Measurements from ENCODE around the gene GPR84. TPM values are rescaled to one million over a fixed set of nuclear protein-coding genes. Genes with fewer than 3 reads are reported as not detected.
A peak's percentile ranks its signal among the peaks of the same experiment; 100 is the strongest.

The GPR84 gene
- not detected for total RNA-seq

GRCh38 chr12:54364413-54364812 is at the start of gene GPR84:
Gene GPR84, minus strand, starts transcription at chr12:54364486. Its CDS starts 635 bp downstream, at chr12:54363851.
- peak in 1 of 4 donors; percentile 51 for DNase-seq
- TF ChIP-seq CTCF (IDR thresholded peaks at IDR 0.05) (no peak), POLR2A (IDR thresholded peaks at IDR 0.05) (no peak)
- Histone ChIP-seq H3K9me3 (no peaks in the 10 kb centered on the region), H3K27me3 (no peaks in the 10 kb centered on the region), H3K36me3 (replicated peaks in 1 of 2; ENCODE audit: insufficient read depth in 1 of 2, low read depth in 2 of 2) (no peaks in the 10 kb centered on the region), H3K4me1 (peaks cover 27% of the 10 kb centered on the region), H3K4me3 (no peak within 1 kb of the TSS), H3K27ac (no peak within 1 kb of the TSS)
- WGBS, 2 donors: 58 to 81% methylated on average over 4 of the region's 4 CpGs
- intact Hi-C loops (cut with DNase I): loop anchor here (5.0 to 10.0 kb wide), 3 partner anchors 72 to 140 kb away; no protein-coding TSS in a partner anchor
- no peak for ATAC-seq

- H3K9me3 ChIP-seq: no peaks in the 10 kb centered on the region
- 57 to 68% methylated on average over 8 to 9 of the region's 9 CpGs for WGBS, 2 donors
- TF ChIP-seq POLR2A (IDR thresholded peaks at IDR 0.05): no peak
- TF ChIP-seq CTCF (IDR thresholded peaks at IDR 0.05): no peak
- ATAC-seq (no peak), DNase-seq (peak in 1 of 4 donors; percentile 43)
- H3K27ac ChIP-seq: peak overlapping the region in 2 of 4 donors; percentile 35 to 57
- H3K4me1 ChIP-seq: peaks cover 70% of the 10 kb centered on the region
- H3K4me3 ChIP-seq: no peak overlapping the region
- intact Hi-C loops (cut with DNase I): no loop called here
- H3K36me3 ChIP-seq (replicated peaks in 1 of 2; ENCODE audit: insufficient read depth in 1 of 2, low read depth in 2 of 2): no peaks in the 10 kb centered on the region
- H3K27me3 ChIP-seq: no peaks in the 10 kb centered on the region
Measured at GRCh38 chr12:54413284-54414190, 49.3 kb upstream of the GPR84 start.

GRCh38 chr12:54412786-54413185 is 48.5 kb upstream of the GPR84 start:
- WGBS, 2 donors: 74 to 84% methylated on average over 3 of the region's 3 CpGs
- intact Hi-C loops (cut with DNase I): no loop called here
- TF ChIP-seq POLR2A (IDR thresholded peaks at IDR 0.05) (no peak), CTCF (IDR thresholded peaks at IDR 0.05) (no peak)

GRCh38 chr12:54412348-54412747 is 48.1 kb upstream of the GPR84 start:
- Histone ChIP-seq H3K9me3 (no peaks in the 10 kb centered on the region), H3K27me3 (no peaks in the 10 kb centered on the region), H3K27ac (peak overlapping the region in 2 of 4 donors; percentile 43 to 57), H3K4me1 (peaks cover 58% of the 10 kb centered on the region), H3K36me3 (replicated peaks in 1 of 2; ENCODE audit: insufficient read depth in 1 of 2, low read depth in 2 of 2) (no peaks in the 10 kb centered on the region), H3K4me3 (no peak overlapping the region)
- WGBS, 2 donors: 70 to 92% methylated on average over 4 of the region's 4 CpGs
- intact Hi-C loops (cut with DNase I): no loop called here
- DNase-seq (no peak), ATAC-seq (no peak)
- TF ChIP-seq CTCF (IDR thresholded peaks at IDR 0.05) (no peak), POLR2A (IDR thresholded peaks at IDR 0.05) (no peak)

More at GRCh38 chr12:54412786-54413185, 48.5 kb upstream of the GPR84 start:
- no peaks in the 10 kb centered on the region for H3K27me3 ChIP-seq
- ATAC-seq (no peak), DNase-seq (no peak)
- H3K4me3 ChIP-seq: no peak overlapping the region
- H3K27ac ChIP-seq: peak overlapping the region in 2 of 4 donors; percentile 43 to 57
- H3K9me3 ChIP-seq: no peaks in the 10 kb centered on the region
- peaks cover 62% of the 10 kb centered on the region for H3K4me1 ChIP-seq
- no peaks in the 10 kb centered on the region for H3K36me3 ChIP-seq (replicated peaks in 1 of 2; ENCODE audit: insufficient read depth in 1 of 2, low read depth in 2 of 2)
